ENCODE measurements around the gene PKP4. TPM values are rescaled to one million over a fixed set of nuclear protein-coding genes. Genes with fewer than 3 reads are reported as not detected.

PKP4 gene
- total and polyA plus RNA-seq, 2 of the 8 experiments (the other 6 are each of a cell fraction or from before 2014, with no cell fraction given), result 48.2 to 88.0 TPM

- no peak for TF ChIP-seq TBP (IDR thresholded peaks at IDR 0.05; ENCODE audit: low read depth, low read length)
- no peak for TF ChIP-seq TAF1 (IDR thresholded peaks at IDR 0.05; ENCODE audit: low read depth, low read length)
- TF ChIP-seq EZH2 (IDR thresholded peaks at IDR 0.05; ENCODE audit: low read depth, low read length, severe bottlenecking), result no peak
- no peak for TF ChIP-seq BACH1 (IDR thresholded peaks at IDR 0.05; ENCODE audit: low read length)
- no peak for TF ChIP-seq POU5F1 (IDR thresholded peaks at IDR 0.05; ENCODE audit: low read depth, low read length)
- TF ChIP-seq BRCA1 (IDR thresholded peaks at IDR 0.05; ENCODE audit: low read depth, low read length), result no peak
Observed at GRCh38 chr2:158634627-158635026, 177.9 kb downstream of the PKP4 start (continued).
